HepG2 (cell line): ENCODE results near the gene ZDHHC16. TPM values are rescaled to one million over a fixed set of nuclear protein-coding genes. Genes with fewer than 3 reads are reported as not detected.

ENCODE experiments used
- ARID2 ChIP-seq: sonication (generic); formaldehyde crosslinking; IDR thresholded peaks from 2 replicates; pipeline ENCODE4 v1.8.1; 2022; ENCODE audit warnings: mild to moderate bottlenecking, missing genetic modification reagents, borderline replicate concordance
- ARNT ChIP-seq: fragments of 450-650 bp; IDR thresholded peaks from 2 replicates; pipeline ENCODE4 v1.6.1; 2017
- CHD2 ChIP-seq: IDR thresholded peaks from 2 replicates; pipeline ENCODE4 v1.6.1; 2011; ENCODE audit warnings: low read depth, low read length, improper control_type of control experiment
- ETV5 ChIP-seq: IDR thresholded peaks from 2 replicates; pipeline ENCODE4 v1.6.1; 2018; ENCODE audit warnings: missing biosample characterization, missing genetic modification reagents, inconsistent platforms, borderline replicate concordance
- FOXP1 ChIP-seq, 2 experiments: fragments of 450-650 bp in 1 of 2; IDR thresholded peaks; 2 replicates each; pipeline ENCODE4 v1.6.1; 2017 to 2018; ENCODE audit warnings: antibody characterized with exemption in 1 of 2
- HMGXB3 ChIP-seq: sonication (generic); formaldehyde crosslinking; IDR thresholded peaks from 2 replicates; pipeline ENCODE4 v1.4.0; 2020; ENCODE audit warnings: missing genetic modification reagents, borderline replicate concordance
- LCORL ChIP-seq, 2 experiments: fragments of 450-650 bp in 1 of 2; sonication (generic) in 1 of 2; formaldehyde crosslinking in 1 of 2; IDR thresholded peaks; 2 replicates each; pipeline versions ENCODE4 v1.5.0 to v1.6.1; 2017 to 2020; ENCODE audit warnings: antibody characterized with exemption in 1 of 2, missing genetic modification reagents in 1 of 2
- MAF1 ChIP-seq: sonication (generic); formaldehyde crosslinking; IDR thresholded peaks from 2 replicates; pipeline ENCODE4 v1.5.0; 2020; ENCODE audit warnings: missing genetic modification reagents, borderline replicate concordance
- RAD21 ChIP-seq: fragments of 450-650 bp; formaldehyde crosslinking; IDR thresholded peaks from 2 replicates; pipeline ENCODE4 v1.5.0; 2020; ENCODE audit warnings: mild to moderate bottlenecking
- RXRA ChIP-seq: sonication (generic); formaldehyde crosslinking; IDR thresholded peaks from 2 replicates; pipeline ENCODE4 v1.5.1; 2020; ENCODE audit warnings: missing genetic modification reagents
- SRY ChIP-seq: sonication (generic); formaldehyde crosslinking; IDR thresholded peaks from 2 replicates; pipeline ENCODE4 v1.8.0; 2022; ENCODE audit warnings: mild to moderate bottlenecking, missing genetic modification reagents
- ZBTB42 ChIP-seq: sonication (generic); formaldehyde crosslinking; IDR thresholded peaks from 2 replicates; pipeline ENCODE4 v1.5.0; 2020; ENCODE audit warnings: mild to moderate bottlenecking, missing genetic modification reagents
- ZNF430 ChIP-seq: sonication (generic); formaldehyde crosslinking; IDR thresholded peaks from 2 replicates; pipeline ENCODE4 v1.9.0; 2021; ENCODE audit warnings: mild to moderate bottlenecking, missing genetic modification reagents
- ZNF512 ChIP-seq: sonication (generic); formaldehyde crosslinking; IDR thresholded peaks from 2 replicates; pipeline ENCODE4 v1.4.0; 2020; ENCODE audit warnings: mild to moderate bottlenecking, missing genetic modification reagents
- polyA plus RNA-seq, 8 experiments: library from polyadenylated mRNA; depleted of rRNA in 3 of 8; stranded (reverse) in 7 of 8; unstranded in 1 of 8; fragments of >200 nt; fragmentation: Illumina TruSeq in 4 of 8; extraction: Trizol in 4 of 8; gene quantifications; 2 replicates each; pipeline versions ENCODE4 v1.2.1 to v1.2.3, GENCODE V29; 2011 to 2016; ENCODE audit warnings: low read depth in 4 of 8, missing spikeins in 1 of 8, mixed read lengths in 1 of 8; ENCODE audit not compliant: insufficient read depth in 1 of 8
- total RNA-seq, 5 experiments: library from RNA; depleted of rRNA; stranded (reverse); fragments of >200 nt; fragmentation: Illumina TruSeq; extraction: Trizol; gene quantifications; 2 replicates each; pipeline ENCODE4 v1.2.3, GENCODE V29; 2016; ENCODE audit warnings: low read depth in 1 of 5
- TF ChIP-seq, protein P1 (sequence below): IDR thresholded peaks from 2 replicates; pipeline ENCODE4 v1.6.1; 2016; ENCODE audit warnings: low read depth
- TF ChIP-seq, protein P2 (sequence below): IDR thresholded peaks from 2 replicates; pipeline ENCODE4 v1.6.1; 2018; ENCODE audit warnings: missing genetic modification reagents, mild to moderate bottlenecking, missing compliant biosample characterization
- TF ChIP-seq, protein P3 (sequence below): sonication (generic); formaldehyde crosslinking; IDR thresholded peaks from 2 replicates; pipeline ENCODE4 v1.4.0; 2020; ENCODE audit warnings: missing genetic modification reagents

Gene ZDHHC16
- total and polyA plus RNA-seq, 2 of the 13 experiments (the other 11 are each of a cell fraction or from before 2014, with no cell fraction given), result 40.8 to 41.8 TPM

GRCh38 chr10:97463363-97464132 lies 17.6 kb downstream of the ZDHHC16 start (continued):
- TF ChIP-seq LCORL (IDR thresholded peaks at IDR 0.05), result no peak
- TF ChIP-seq LCORL (CRISPR knock-in tag; IDR thresholded peaks at IDR 0.05), result peak; percentile 46; the same call in 1 of the 2 replicates
- TF ChIP-seq ZNF430, result no peak
- peak; percentile 61; the same call in 1 of the 2 replicates for TF ChIP-seq ETV5 (CRISPR knock-in tag)
- peak; percentile 88 for TF ChIP-seq RAD21 (CRISPR knock-in tag)
- TF ChIP-seq, protein P1, sequence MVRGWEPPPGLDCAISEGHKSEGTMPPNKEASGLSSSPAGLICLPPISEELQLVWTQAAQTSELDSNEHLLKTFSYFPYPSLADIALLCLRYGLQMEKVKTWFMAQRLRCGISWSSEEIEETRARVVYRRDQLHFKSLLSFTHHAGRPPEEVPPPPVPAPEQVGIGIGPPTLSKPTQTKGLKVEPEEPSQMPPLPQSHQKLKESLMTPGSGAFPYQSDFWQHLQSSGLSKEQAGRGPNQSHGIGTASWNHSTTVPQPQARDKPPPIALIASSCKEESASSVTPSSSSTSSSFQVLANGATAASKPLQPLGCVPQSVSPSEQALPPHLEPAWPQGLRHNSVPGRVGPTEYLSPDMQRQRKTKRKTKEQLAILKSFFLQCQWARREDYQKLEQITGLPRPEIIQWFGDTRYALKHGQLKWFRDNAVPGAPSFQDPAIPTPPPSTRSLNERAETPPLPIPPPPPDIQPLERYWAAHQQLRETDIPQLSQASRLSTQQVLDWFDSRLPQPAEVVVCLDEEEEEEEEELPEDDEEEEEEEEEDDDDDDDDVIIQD (CRISPR knock-in tag), result peak; percentile 20; the same call in 1 of the 2 replicates
- no peak for TF ChIP-seq ZNF512
- TF ChIP-seq, protein P2, sequence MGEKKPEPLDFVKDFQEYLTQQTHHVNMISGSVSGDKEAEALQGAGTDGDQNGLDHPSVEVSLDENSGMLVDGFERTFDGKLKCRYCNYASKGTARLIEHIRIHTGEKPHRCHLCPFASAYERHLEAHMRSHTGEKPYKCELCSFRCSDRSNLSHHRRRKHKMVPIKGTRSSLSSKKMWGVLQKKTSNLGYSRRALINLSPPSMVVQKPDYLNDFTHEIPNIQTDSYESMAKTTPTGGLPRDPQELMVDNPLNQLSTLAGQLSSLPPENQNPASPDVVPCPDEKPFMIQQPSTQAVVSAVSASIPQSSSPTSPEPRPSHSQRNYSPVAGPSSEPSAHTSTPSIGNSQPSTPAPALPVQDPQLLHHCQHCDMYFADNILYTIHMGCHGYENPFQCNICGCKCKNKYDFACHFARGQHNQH (CRISPR knock-in tag), result peak; percentile 58; the same call in 1 of the 2 replicates
- peak; percentile 55; the same call in 1 of the 2 replicates for TF ChIP-seq HMGXB3
- TF ChIP-seq ARNT, result no peak
- TF ChIP-seq CHD2, result no peak
- TF ChIP-seq MAF1 (CRISPR knock-in tag), result no peak
- TF ChIP-seq ZBTB42 (CRISPR knock-in tag), result no peak
- TF ChIP-seq SRY (CRISPR knock-in tag), result no peak
- no peak for TF ChIP-seq ARID2 (CRISPR knock-in tag)
- TF ChIP-seq, protein P3, sequence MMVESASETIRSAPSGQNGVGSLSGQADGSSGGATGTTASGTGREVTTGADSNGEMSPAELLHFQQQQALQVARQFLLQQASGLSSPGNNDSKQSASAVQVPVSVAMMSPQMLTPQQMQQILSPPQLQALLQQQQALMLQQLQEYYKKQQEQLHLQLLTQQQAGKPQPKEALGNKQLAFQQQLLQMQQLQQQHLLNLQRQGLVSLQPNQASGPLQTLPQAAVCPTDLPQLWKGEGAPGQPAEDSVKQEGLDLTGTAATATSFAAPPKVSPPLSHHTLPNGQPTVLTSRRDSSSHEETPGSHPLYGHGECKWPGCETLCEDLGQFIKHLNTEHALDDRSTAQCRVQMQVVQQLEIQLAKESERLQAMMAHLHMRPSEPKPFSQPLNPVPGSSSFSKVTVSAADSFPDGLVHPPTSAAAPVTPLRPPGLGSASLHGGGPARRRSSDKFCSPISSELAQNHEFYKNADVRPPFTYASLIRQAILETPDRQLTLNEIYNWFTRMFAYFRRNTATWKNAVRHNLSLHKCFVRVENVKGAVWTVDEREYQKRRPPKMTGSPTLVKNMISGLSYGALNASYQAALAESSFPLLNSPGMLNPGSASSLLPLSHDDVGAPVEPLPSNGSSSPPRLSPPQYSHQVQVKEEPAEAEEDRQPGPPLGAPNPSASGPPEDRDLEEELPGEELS (CRISPR knock-in tag), result no peak
- no peak for TF ChIP-seq FOXP1 (IDR thresholded peaks at IDR 0.05)
- TF ChIP-seq FOXP1 (CRISPR knock-in tag; IDR thresholded peaks at IDR 0.05), result no peak
- no peak for TF ChIP-seq RXRA
